Endometrial microvascular endothelial cells (primary cell): ENCODE results near the gene URI1. TPM values are rescaled to one million over a fixed set of nuclear protein-coding genes. Genes with fewer than 3 reads are reported as not detected.

ENCODE experiments used
- in situ Hi-C: cut with HindIII; loops from 2 replicates; pipeline ENCODE4 v1.10.0; 2017; ENCODE audit warnings: low sequenced_read_pairs, low pct_unique_long_range_greater_than_20kb; ENCODE audit errors: inconsistent ontology term
- total RNA-seq: library from RNA; depleted of rRNA; stranded (reverse); fragments of >200 nt; gene quantifications from one replicate; pipeline ENCODE4 v1.2.3, GENCODE V29; 2015; ENCODE audit errors: inconsistent ontology term

URI1 gene
- total RNA-seq, 1 donor from 2014 or later = 23.2 TPM

GRCh38 chr19:30063650-30064347 is 121.8 kb downstream of the URI1 start:
- in situ Hi-C loops = no loop called here

- in situ Hi-C loops = no loop called here
Measured at GRCh38 chr19:30064348-30064699, 122.3 kb downstream of the URI1 start.

GRCh38 chr19:30064771-30065494 is 122.9 kb downstream of the URI1 start:
- in situ Hi-C loops = no loop called here

- in situ Hi-C loops = no loop called here
Measured at GRCh38 chr19:30065680-30066606, 123.9 kb downstream of the URI1 start.

Other genes starting within 250 kb of the URI1 start
- 30.4 TPM for gene C19orf12, start 227.0 kb upstream of the URI1 start, total RNA-seq
- 7.9 TPM for gene CCNE1, start 130.2 kb upstream of the URI1 start, total RNA-seq